NCI-H446 treated with DMSO at 0.1 percent for 48 hours (cell line): Measurements from ENCODE around the gene SLC39A1.
"Not testable (repeated sequence)": the region's sequence is repeated elsewhere in the genome, so short reads cannot be mapped to it uniquely, and the experiment has no call there.

Experiments
- DNase-seq: peaks from one replicate; lab custom pipeline; 2025; lab: John Stamatoyannopoulos, UW

SLC39A1 gene

GRCh38 chr1:153929981-153930948 lies 33.1 kb downstream of the SLC39A1 start:
- DNase-seq: no peak

- DNase-seq: no peak
Observed at GRCh38 chr1:153929426-153929825, 33.9 kb downstream of the SLC39A1 start.

- no peak for DNase-seq
Observed at GRCh38 chr1:153928791-153929341, 34.5 kb downstream of the SLC39A1 start.

GRCh38 chr1:153928245-153928644 lies 35.1 kb downstream of the SLC39A1 start:
- no peak for DNase-seq

- DNase-seq: no peak
Observed at GRCh38 chr1:153926405-153926804, 36.9 kb downstream of the SLC39A1 start.

- DNase-seq: peak; percentile 100
Observed at GRCh38 chr1:153922972-153923925, 40.1 kb downstream of the SLC39A1 start, which contains the start of gene GATAD2B. Gene GATAD2B (minus strand): TSS chr1:153922972. CDS start chr1:153828347, 94,625 bp downstream.

GRCh38 chr1:153922076-153922971 lies 41.0 kb downstream of the SLC39A1 start:
- peak; percentile 62 for DNase-seq

- no peak for DNase-seq
Observed at GRCh38 chr1:153921803-153922075, 41.6 kb downstream of the SLC39A1 start.

- no peak for DNase-seq
Observed at GRCh38 chr1:153921080-153921802, 42.1 kb downstream of the SLC39A1 start.

- no peak for DNase-seq
Observed at GRCh38 chr1:153919876-153920852, 43.2 kb downstream of the SLC39A1 start.

- DNase-seq: no peak
Observed at GRCh38 chr1:153916297-153916696, 47.0 kb downstream of the SLC39A1 start.

- no peak for DNase-seq
Observed at GRCh38 chr1:153912349-153912748, 51.0 kb downstream of the SLC39A1 start.

- DNase-seq: not testable (repeated sequence)
Observed at GRCh38 chr1:153910560-153910959, 52.8 kb downstream of the SLC39A1 start.
